ENCODE measurements around the gene IMP4.
"Not testable (repeated sequence)": the region's sequence is repeated elsewhere in the genome, so short reads cannot be mapped to it uniquely, and the experiment has no call there.

Gene IMP4

GRCh38 chr2:130342533-130343275 lies at the start of gene IMP4:
Gene IMP4, plus strand, starts transcription at chr2:130342897. Its CDS starts 36 bp downstream, at chr2:130342933.
- DNase-seq: peak; percentile 88

- no peak for DNase-seq
Observed at GRCh38 chr2:130300258-130300969, 42.3 kb upstream of the IMP4 start.

GRCh38 chr2:130300970-130301348 lies 41.7 kb upstream of the IMP4 start:
- DNase-seq: no peak

GRCh38 chr2:130302164-130302886 lies 40.4 kb upstream of the IMP4 start:
- DNase-seq: no peak

GRCh38 chr2:130303169-130303568 lies 39.5 kb upstream of the IMP4 start:
- DNase-seq: no peak

GRCh38 chr2:130304726-130305125 lies 38.0 kb upstream of the IMP4 start:
- no peak for DNase-seq

GRCh38 chr2:130307850-130308249 lies 34.8 kb upstream of the IMP4 start:
- no peak for DNase-seq

GRCh38 chr2:130310881-130311280 lies 31.8 kb upstream of the IMP4 start:
- DNase-seq: no peak

- no peak for DNase-seq
Observed at GRCh38 chr2:130313812-130314334, 28.8 kb upstream of the IMP4 start.

GRCh38 chr2:130314377-130314776 lies 28.3 kb upstream of the IMP4 start:
- DNase-seq: no peak

- DNase-seq: no peak
Observed at GRCh38 chr2:130316596-130316995, 26.1 kb upstream of the IMP4 start.

- no peak for DNase-seq
Observed at GRCh38 chr2:130318906-130319305, 23.8 kb upstream of the IMP4 start.

GRCh38 chr2:130319536-130319935 lies 23.2 kb upstream of the IMP4 start:
- no peak for DNase-seq

- no peak for DNase-seq
Observed at GRCh38 chr2:130327703-130328527, 14.8 kb upstream of the IMP4 start.

- no peak for DNase-seq
Observed at GRCh38 chr2:130328710-130329109, 14.0 kb upstream of the IMP4 start.

- peak; percentile 69 for DNase-seq
Observed at GRCh38 chr2:130332271-130333073, 10.2 kb upstream of the IMP4 start.

- DNase-seq: not testable (repeated sequence)
Observed at GRCh38 chr2:130333253-130333652, 9.4 kb upstream of the IMP4 start.

- no peak for DNase-seq
Observed at GRCh38 chr2:130334026-130334425, 8.7 kb upstream of the IMP4 start.

GRCh38 chr2:130335226-130335625 lies 7.5 kb upstream of the IMP4 start:
- DNase-seq: no peak

- no peak for DNase-seq
Observed at GRCh38 chr2:130336150-130336876, 6.4 kb upstream of the IMP4 start.
